RWPE1 (cell line): Measurements from ENCODE around the gene ARHGAP30.
A peak's percentile ranks its signal among the peaks of the same experiment; 100 is the strongest.

ENCODE experiments used
- CTCF ChIA-PET: fragments of 350-600 bp; sonication (Branson Sonifier 250); formaldehyde crosslinking; extraction: SDS; loops from one replicate; lab custom pipeline; 2021; lab: Yijun Ruan, JAX
- POLR2A ChIA-PET: fragments of 400-600 bp; formaldehyde crosslinking; extraction: SDS; loops from one replicate; lab custom pipeline; 2020; ENCODE audit warnings: antibody characterized with exemption; ENCODE audit not compliant: low non-redundant PET; lab: Yijun Ruan, JAX
- DNase-seq: peaks from one replicate; pipeline ENCODE4 v3.0.0; 2012; ENCODE audit warnings: low spot score
- H3K27ac ChIP-seq: fragments of 450-650 bp; 2 replicates; pipeline ENCODE4 v1.5.1; 2017
- TF ChIP-seq, protein P1 (sequence below): fragments of 450-650 bp; conservative IDR thresholded peaks from 2 replicates; pipeline ENCODE4 v1.5.1; 2017; ENCODE audit warnings: low read depth, mild to moderate bottlenecking

ARHGAP30 gene

GRCh38 chr1:161039546-161039945 lies 30.1 kb downstream of the ARHGAP30 start:
- CTCF ChIA-PET = interaction anchor here (0.7 to 1.0 kb wide), 2 partner anchors 57 to 166 kb away, joined by 3 to 5 read pairs; no protein-coding TSS in a partner anchor
- POLR2A ChIA-PET = no interaction called here
- peak overlapping the region; percentile 65 for H3K27ac ChIP-seq

DNA sequence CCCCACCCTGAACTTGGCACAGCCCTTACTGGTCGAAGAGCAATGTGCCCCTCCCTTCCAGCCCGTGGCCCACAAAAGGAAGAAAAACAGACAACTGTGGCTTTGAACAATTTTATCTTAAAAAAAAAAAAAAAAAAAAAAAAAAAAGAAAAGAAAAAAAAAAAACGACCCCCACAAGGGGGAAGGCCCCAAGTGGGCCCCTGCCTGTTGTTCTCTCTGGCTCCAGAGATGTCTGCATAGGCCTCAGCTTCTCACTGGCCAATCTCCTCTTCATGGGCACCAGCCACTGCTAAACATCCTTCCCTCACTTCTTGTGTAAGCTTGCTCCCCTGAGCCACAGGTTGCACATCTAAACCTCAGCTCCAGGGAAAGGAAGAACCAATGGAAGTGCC lies 30.5 kb downstream of the ARHGAP30 start:
- ChIA-PET CTCF (interaction anchor here (0.7 to 0.9 kb wide), 3 partner anchors 34 to 166 kb away, joined by 4 to 5 read pairs (median 4); partner anchors contain the start of gene KLHDC9), POLR2A (interaction anchor here (1.3 kb wide), 1 partner anchor 41 kb away, joined by 4 read pairs; no protein-coding TSS in a partner anchor)
- no peak for DNase-seq
- TF ChIP-seq, protein P1, sequence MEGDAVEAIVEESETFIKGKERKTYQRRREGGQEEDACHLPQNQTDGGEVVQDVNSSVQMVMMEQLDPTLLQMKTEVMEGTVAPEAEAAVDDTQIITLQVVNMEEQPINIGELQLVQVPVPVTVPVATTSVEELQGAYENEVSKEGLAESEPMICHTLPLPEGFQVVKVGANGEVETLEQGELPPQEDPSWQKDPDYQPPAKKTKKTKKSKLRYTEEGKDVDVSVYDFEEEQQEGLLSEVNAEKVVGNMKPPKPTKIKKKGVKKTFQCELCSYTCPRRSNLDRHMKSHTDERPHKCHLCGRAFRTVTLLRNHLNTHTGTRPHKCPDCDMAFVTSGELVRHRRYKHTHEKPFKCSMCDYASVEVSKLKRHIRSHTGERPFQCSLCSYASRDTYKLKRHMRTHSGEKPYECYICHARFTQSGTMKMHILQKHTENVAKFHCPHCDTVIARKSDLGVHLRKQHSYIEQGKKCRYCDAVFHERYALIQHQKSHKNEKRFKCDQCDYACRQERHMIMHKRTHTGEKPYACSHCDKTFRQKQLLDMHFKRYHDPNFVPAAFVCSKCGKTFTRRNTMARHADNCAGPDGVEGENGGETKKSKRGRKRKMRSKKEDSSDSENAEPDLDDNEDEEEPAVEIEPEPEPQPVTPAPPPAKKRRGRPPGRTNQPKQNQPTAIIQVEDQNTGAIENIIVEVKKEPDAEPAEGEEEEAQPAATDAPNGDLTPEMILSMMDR = no peak
- peak overlapping the region; percentile 65 for H3K27ac ChIP-seq

More at GRCh38 chr1:161039546-161039945, 30.1 kb downstream of the ARHGAP30 start:
- DNase-seq = no peak
- TF ChIP-seq, protein P1 = no peak

DNA sequence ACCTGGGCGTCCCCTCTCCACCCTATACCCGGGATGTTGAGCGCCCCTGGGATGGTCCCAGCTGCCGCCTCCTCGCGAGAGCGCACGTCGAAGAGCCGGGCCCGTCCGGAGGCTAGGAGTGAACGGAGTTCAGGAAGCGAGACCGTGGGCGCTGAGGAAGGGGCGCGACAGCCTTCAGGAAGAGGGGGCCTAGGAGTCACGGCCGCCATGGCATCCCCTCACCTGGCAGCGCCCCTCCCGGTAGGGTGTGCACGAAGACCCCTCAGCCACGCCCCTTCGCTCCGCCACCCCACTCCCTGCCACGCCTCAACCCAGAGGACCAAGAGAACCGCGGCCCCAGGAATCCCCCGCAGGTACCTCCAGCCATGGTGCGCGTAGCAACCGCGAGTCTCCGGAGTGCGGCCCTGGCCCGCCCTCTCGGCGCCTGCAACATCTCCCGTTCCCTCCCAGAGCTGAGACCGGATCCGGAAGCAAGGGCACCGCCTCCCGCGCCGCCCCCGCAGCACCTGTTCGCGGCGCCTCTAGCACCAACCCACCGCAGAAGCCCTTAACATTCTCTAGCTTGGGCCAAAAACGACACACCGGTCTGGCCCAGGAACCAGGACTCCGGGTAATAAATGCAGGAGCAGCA lies 31.1 kb downstream of the ARHGAP30 start, which contains the start of gene TSTD1:
Gene TSTD1, minus strand, starts transcription at position 442 of the 631 bp plus-strand sequence. Its CDS starts 75 bp downstream, at position 367.
- TF ChIP-seq, protein P1 = no peak
- peak; percentile 80 for DNase-seq
- POLR2A ChIA-PET = interaction anchor here (1.2 to 1.3 kb wide), 2 partner anchors 18 to 41 kb away, joined by 4 to 8 read pairs; partner anchors contain the start of gene F11R
- CTCF ChIA-PET = interaction anchor here (0.7 to 0.9 kb wide), 2 partner anchors 34 to 59 kb away, joined by 4 read pairs; partner anchors contain the start of gene KLHDC9
- peak within 1 kb of the TSS; percentile 65 for H3K27ac ChIP-seq

GRCh38 chr1:161037661-161038522 lies 31.8 kb downstream of the ARHGAP30 start:
- peak; percentile 44 for DNase-seq
- ChIA-PET CTCF (interaction anchor here (0.7 to 0.9 kb wide), 3 partner anchors 33 to 60 kb away, joined by 3 to 4 read pairs (median 4); partner anchors contain the start of gene KLHDC9), POLR2A (interaction anchor here (1.2 to 1.3 kb wide), 2 partner anchors 17 to 40 kb away, joined by 4 to 8 read pairs; partner anchors contain the start of gene F11R)
- TF ChIP-seq, protein P1 = no peak
- H3K27ac ChIP-seq = peak overlapping the region; percentile 65

DNA sequence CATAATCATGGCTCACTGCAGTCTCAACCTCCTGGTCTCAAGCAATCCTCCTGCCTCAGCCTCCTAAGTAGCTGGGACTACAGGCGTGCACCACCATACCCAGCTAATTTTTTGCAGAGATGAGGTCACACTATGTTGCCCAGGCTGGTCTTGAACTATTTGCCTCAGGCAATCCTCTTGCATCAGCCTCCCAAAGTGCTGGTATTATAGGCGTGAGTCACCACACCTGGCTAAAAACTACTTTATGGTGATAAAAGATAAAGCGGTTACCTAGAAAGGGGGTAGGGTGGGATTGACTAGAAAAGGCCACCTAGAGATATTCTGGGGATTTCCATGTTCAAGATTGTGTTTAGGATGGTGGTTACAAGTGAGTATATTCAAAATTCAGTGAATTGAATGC lies 35.9 kb downstream of the ARHGAP30 start:
- TF ChIP-seq, protein P1 = no peak
- H3K27ac ChIP-seq = no peak overlapping the region
- ChIA-PET POLR2A (interaction anchor here (0.7 kb wide), 1 partner anchor 38 kb away, joined by 3 read pairs; no protein-coding TSS in a partner anchor), CTCF (interaction anchor here (0.6 to 0.8 kb wide), 2 partner anchors 40 to 67 kb away, joined by 4 to 5 read pairs; no protein-coding TSS in a partner anchor)
- DNase-seq = peak; percentile 45

- no peak for DNase-seq
- H3K27ac ChIP-seq = no peak overlapping the region
- ChIA-PET POLR2A (no interaction called here), CTCF (interaction anchor here (1.1 kb wide), 1 partner anchor 198 kb away, joined by 3 read pairs; no protein-coding TSS in a partner anchor)
- TF ChIP-seq, protein P1 = no peak
These were observed 37.3 kb downstream of the ARHGAP30 start for GRCh38 chr1:161032409-161032808.
